ENCODE measurements around the gene MED12L.

DNA sequence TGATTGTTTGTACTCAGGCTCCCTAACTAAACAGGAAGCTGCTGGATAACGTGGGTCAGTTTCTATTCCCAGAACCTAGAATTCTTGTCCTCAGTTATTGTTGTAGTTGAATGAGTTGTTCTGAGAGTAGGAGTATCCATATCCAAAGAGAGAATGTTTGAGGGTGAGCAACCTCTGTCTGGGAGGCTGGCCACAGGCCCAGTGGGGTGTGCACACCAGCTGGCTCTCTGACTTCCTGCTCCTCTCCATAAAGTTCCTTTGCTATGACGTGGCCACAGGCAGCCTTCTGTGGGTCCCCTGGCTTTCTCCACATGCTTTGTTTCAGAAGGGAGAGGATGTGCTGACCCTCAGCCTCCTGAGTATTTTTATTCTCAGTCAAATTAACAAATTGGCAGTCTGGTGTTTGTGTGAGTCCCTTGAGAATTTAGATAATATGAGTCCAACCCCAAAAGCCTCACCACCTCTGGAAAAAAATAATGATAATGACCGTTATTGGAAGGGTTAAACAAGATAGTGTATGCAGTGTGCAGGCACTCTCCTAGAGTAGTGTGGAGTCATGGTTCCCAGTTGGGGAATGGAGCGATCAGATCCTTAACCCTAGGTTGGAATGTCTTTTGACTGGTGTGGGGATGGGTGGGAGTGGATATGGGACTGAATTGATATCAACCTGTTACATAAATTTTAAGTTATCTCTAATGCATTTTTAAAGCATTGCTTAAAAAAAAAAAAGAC, 47.6 kb upstream of the MED12L start:
- no peak for TF ChIP-seq EZH2 (IDR thresholded peaks at IDR 0.05; ENCODE audit: borderline replicate concordance, insufficient read depth, low read length, poor library complexity, severe bottlenecking)
- TF ChIP-seq, protein P1, sequence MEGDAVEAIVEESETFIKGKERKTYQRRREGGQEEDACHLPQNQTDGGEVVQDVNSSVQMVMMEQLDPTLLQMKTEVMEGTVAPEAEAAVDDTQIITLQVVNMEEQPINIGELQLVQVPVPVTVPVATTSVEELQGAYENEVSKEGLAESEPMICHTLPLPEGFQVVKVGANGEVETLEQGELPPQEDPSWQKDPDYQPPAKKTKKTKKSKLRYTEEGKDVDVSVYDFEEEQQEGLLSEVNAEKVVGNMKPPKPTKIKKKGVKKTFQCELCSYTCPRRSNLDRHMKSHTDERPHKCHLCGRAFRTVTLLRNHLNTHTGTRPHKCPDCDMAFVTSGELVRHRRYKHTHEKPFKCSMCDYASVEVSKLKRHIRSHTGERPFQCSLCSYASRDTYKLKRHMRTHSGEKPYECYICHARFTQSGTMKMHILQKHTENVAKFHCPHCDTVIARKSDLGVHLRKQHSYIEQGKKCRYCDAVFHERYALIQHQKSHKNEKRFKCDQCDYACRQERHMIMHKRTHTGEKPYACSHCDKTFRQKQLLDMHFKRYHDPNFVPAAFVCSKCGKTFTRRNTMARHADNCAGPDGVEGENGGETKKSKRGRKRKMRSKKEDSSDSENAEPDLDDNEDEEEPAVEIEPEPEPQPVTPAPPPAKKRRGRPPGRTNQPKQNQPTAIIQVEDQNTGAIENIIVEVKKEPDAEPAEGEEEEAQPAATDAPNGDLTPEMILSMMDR (IDR thresholded peaks at IDR 0.05; ENCODE audit: poor library complexity, severe bottlenecking) = no peak
